Heart left ventricle (tissue), 16 donors: Measurements from ENCODE around the gene FKBP8. TPM values are rescaled to one million over a fixed set of nuclear protein-coding genes. Genes with fewer than 3 reads are reported as not detected.
"Not testable (repeated sequence)": the region's sequence is repeated elsewhere in the genome, so short reads cannot be mapped to it uniquely, and the experiment has no call there.

Experiments used
- ATAC-seq, 4 donors: fragments of 200-7000 bp; cut with Tn5 transposase; one replicate each; pipeline ENCODE4 v1.9.1; 2020 to 2022; ENCODE audit warnings: moderate library complexity in 4 of 4, mild to moderate bottlenecking in 3 of 4, moderate number of reproducible peaks in 1 of 4
- DNase-seq, 5 donors: peaks; one replicate each; pipeline ENCODE4 v3.0.0-alpha.2; 2020
- H3K27ac ChIP-seq, 12 donors: fragments of 200-600 bp; sonication (generic) in 4 of 12; one replicate each; pipeline versions ENCODE4 v1.5.0 to v1.8.0; 2016 to 2022; ENCODE audit warnings: mild to moderate bottlenecking in 2 of 12
- H3K27me3 ChIP-seq, 9 donors: fragments of 200-600 bp; sonication (generic) in 2 of 9; one replicate each; pipeline versions ENCODE4 v1.5.1 to v1.8.0; 2016 to 2022; ENCODE audit warnings: mild to moderate bottlenecking in 3 of 9
- H3K36me3 ChIP-seq, 9 donors: fragments of 200-600 bp; sonication (generic) in 2 of 9; one replicate each; pipeline versions ENCODE4 v1.5.0 to v1.8.0; 2018 to 2022; ENCODE audit warnings: mild to moderate bottlenecking in 2 of 9
- H3K4me1 ChIP-seq, 12 donors: fragments of 200-600 bp; sonication (generic) in 4 of 12; one replicate each; pipeline versions ENCODE4 v1.5.0 to v1.8.0; 2016 to 2022; ENCODE audit warnings: mild to moderate bottlenecking in 3 of 12
- H3K4me3 ChIP-seq, 12 donors: fragments of 200-600 bp; sonication (generic) in 4 of 12; one replicate each; pipeline versions ENCODE4 v1.5.0 to v1.8.0; 2017 to 2022; ENCODE audit warnings: mild to moderate bottlenecking in 9 of 12, moderate library complexity in 4 of 12
- H3K9me3 ChIP-seq, 12 donors: fragments of 200-600 bp; sonication (generic) in 4 of 12; one replicate each; pipeline versions ENCODE4 v1.5.0 to v1.8.0; 2016 to 2022; ENCODE audit warnings: mild to moderate bottlenecking in 1 of 12
- CTCF ChIP-seq, 12 donors: fragments of 200-600 bp; sonication (generic) in 4 of 12; IDR thresholded peaks; one replicate each; pipeline versions ENCODE4 v1.5.0 to v1.8.0; 2018 to 2022; ENCODE audit warnings: antibody characterized with exemption in 12 of 12, mild to moderate bottlenecking in 5 of 12
- POLR2A ChIP-seq, 2 donors: fragments of 450-650 bp; IDR thresholded peaks; one replicate each; pipeline ENCODE4 v1.6.1; 2017; ENCODE audit warnings: antibody characterized with exemption in 2 of 2, mild to moderate bottlenecking in 2 of 2, moderate library complexity in 2 of 2
- WGBS, 4 donors: extraction: QIAGEN DNeasy Blood & Tissue Kit in 2 of 4; methylation state at CpG; one replicate each; pipeline versions ENCODE4 v1.1.5 to v1.1.7; 2013 to 2018; 5-methylcytosine and 5-hydroxymethylcytosine counted together
- intact Hi-C, 10 donors: fragments of 100-400 bp; cut with DNase I; formaldehyde crosslinking; loops; one replicate each; pipeline versions ENCODE4 v1.11.1 to v1.14.2; 2022
- long read RNA-seq, 3 donors: library from polyadenylated mRNA; unstranded; transcript quantifications; one replicate each; pipeline ENCODE4 v2.0.0, GENCODE V29; 2020 to 2021
- polyA plus RNA-seq, 2 donors: library from polyadenylated mRNA; stranded (reverse); fragments of 200-250 nt; gene quantifications; one replicate each; pipeline ENCODE4 v1.2.3, GENCODE V29; 2013
- total RNA-seq, 9 donors: library from RNA; depleted of rRNA in 2 of 9; stranded (reverse); fragments of >200 nt in 2 of 9; fragmentation: NEBNext Ultra II Directional in 3 of 9; extraction: Animal tissue kit (Norgen Biotek cat#: 25700) in 3 of 9; gene quantifications; one replicate each; pipeline versions ENCODE4 v1.1.0 to v1.2.4, GENCODE V29; 2016 to 2023
- donor health status: ischemic (EF 13 %, LVEDD 7.1; RV severe dilation, severe dysfunction).
- donor health status: healthy with polysubstance abuse.
- donor health status: DM: no; HTN: yes; CAD: no.
- donor health status: DM: no; HTN: no; CAD: no.
- donor health status: ischemic (EF 25% LVEDD 6.9; RV normal size, moderate dysfunction).
- donor health status: ischemic (EF 25% LVEDD 5.7; RV mildly dilated, moderate dysfunction).
- donor health status: healthy.
- donor health status: DM: yes; HTN: yes; CAD: no.
- donor health status: ischemic (EF 35%, LVEDD 5.7; RV mildly dilated, moderate dysfunction).
- donor health status: nonischemic (EF 11% LVEDD 7.7; RV severe dilation, severe dysfunction).
- donor health status: DM: yes; HTN: yes; CAD: no.
- donor health status: PGD.
- donor health status: ischemic (EF 29% LVEDD 5.4; RV normal size, mild dysfunction).
- donor health status: nonischemic (EF 23%, LVEDD 6.1; RV moderate dilation, normal function).

FKBP8 gene
- total RNA-seq = 100 to 1,000 TPM; 136 to 353 (median 157) TPM
- 100 to 1,000 TPM; 142 to 270 TPM for polyA plus RNA-seq
- long read RNA-seq, donor 1, transcript FKBP8-201 (9 exons, 1,710 nt) = minor isoform, 134 of 365 reads
- long read RNA-seq, donor 1, transcript FKBP8-213 (9 exons, 1,849 nt) = major isoform, 162 of 365 reads
- long read RNA-seq, donor 1, partial matches to known transcripts = 44 of 365 reads
- long read RNA-seq, donor 1, other reads (novel, unspliced or antisense) = 23 of 365 reads
- long read RNA-seq, donor 2, transcript FKBP8-213 (9 exons, 1,849 nt) = minor isoform, 12 of 65 reads
- long read RNA-seq, donor 2, transcript FKBP8-201 (9 exons, 1,710 nt) = major isoform, 23 of 65 reads
- long read RNA-seq, donor 2, partial matches to known transcripts = 22 of 65 reads
- long read RNA-seq, donor 2, other reads (novel, unspliced or antisense) = 6 of 65 reads
- long read RNA-seq, donor 3, transcript FKBP8-201 (9 exons, 1,710 nt) = minor isoform, 93 of 240 reads
- long read RNA-seq, donor 3, transcript FKBP8-213 (9 exons, 1,849 nt) = major isoform, 105 of 240 reads
- long read RNA-seq, donor 3, partial matches to known transcripts = 21 of 240 reads
- long read RNA-seq, donor 3, other reads (novel, unspliced or antisense) = 18 of 240 reads

DNA sequence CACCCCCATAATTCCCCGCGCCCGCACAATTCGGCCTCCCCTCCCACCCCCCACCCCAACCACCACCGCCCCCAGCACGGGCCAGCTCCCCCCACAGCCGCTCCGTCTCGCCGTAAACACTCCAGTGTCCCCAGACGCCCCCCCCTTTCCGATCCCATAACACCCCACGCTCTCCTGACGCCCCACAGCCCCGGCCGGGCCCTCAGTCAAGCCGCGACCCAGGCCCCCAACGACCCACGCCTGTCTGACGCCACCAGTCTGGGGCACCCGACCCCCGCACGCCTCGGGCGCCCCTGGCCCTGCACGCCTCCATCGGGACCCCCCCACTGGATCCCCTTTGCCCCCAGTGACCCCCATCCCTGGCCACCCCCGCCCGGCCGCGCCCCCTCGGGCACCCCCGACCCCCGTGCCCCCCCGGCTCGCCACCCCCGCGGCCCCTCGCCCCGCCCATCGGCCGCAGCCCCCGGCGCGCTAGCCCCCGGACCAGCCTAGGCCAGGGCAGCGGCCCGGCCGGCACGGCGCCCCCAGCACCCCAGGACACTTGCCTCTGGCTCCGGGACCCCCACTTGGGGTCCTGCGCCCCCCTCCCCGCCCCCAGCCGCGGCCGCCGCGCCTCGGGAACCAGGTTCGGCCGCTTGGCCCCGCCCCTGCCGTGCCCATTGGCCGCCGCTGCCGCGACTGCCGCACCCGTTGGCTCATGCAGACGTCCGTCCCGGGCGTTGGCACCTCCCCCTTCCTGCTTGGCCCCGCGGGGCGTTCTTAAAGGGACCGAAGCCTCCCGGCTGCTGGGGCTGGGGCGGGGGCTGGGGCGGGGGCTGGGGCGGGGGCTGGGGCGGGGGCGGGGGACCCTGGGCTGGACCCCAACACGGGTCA lies at the start of gene FKBP8:
FKBP8 (minus strand) TSS at position 633 of the 873 bp plus-strand sequence. CDS start 1,603 bp downstream, outside the sequence.
- 0 to 1% (median 1%) methylated on average over 10 to 86 of the region's 86 CpGs for WGBS, 4 donors
- DNase-seq = peak; percentile 95 to 98 (median 95)
- TF ChIP-seq CTCF (IDR thresholded peaks at IDR 0.05) (no peak), POLR2A (IDR thresholded peaks at IDR 0.05) (no peak)
- Histone ChIP-seq H3K27me3 (no peaks in the 10 kb centered on the region), H3K4me3 (peak within 1 kb of the TSS; percentile 46 to 95 (median 69)), H3K9me3 (no peaks in the 10 kb centered on the region), H3K27ac (peak within 1 kb of the TSS; percentile 73 to 94 (median 86)), H3K4me1 (peaks cover 0 to 22% (median 15%) of the 10 kb centered on the region in 12 donors), H3K36me3 (peaks cover 0 to 35% (median 29%) of the 10 kb centered on the region in 9 donors)
- intact Hi-C loops = loop anchor here in 1 of 10 donors (1.0 kb wide), 1 partner anchor 14 kb away; the partner anchor contains the start of gene KXD1
- ATAC-seq = peak; percentile 87 to 98 (median 98)

DNA sequence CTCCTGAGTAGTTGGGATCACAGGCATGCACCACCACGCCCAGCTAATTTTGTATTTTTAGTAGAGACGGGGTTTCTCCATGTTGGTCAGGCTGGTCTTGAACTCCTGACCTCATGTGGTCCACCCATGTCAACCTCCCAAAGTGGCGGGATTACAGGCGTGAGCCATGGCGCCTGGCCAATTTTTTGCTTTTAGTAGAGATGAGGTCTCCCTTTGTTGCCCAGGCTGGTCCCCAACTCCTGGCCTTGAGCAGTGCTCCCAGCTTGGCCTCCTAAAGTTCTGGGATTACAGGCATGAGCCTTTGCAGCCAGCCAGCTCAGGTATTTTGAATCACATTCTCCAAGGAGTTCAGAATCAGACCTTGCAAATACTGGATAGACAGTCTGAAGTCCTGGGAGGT lies 49.4 kb upstream of the FKBP8 start:
- not testable (repeated sequence) for ATAC-seq, DNase-seq, H3K27ac ChIP-seq, H3K9me3 ChIP-seq, H3K4me3 ChIP-seq
- peaks cover 0 to 15% (median 11%) of the 10 kb centered on the region in 9 donors for H3K36me3 ChIP-seq
- peaks cover 4 to 49% (median 32%) of the 10 kb centered on the region in 12 donors for H3K4me1 ChIP-seq
- intact Hi-C loops = loop anchor here in 7 of 10 donors (5.0 to 10.0 kb wide), 7 partner anchors 62 to 275 kb away; partner anchors contain the start of gene CRTC1 (in 3 of the 7)
- WGBS, 4 donors = 82 to 93% (median 90%) methylated on average over 5 of the region's 5 CpGs
- peaks cover 0 to 16% (median 1%) of the 10 kb centered on the region in 9 donors for H3K27me3 ChIP-seq

DNA sequence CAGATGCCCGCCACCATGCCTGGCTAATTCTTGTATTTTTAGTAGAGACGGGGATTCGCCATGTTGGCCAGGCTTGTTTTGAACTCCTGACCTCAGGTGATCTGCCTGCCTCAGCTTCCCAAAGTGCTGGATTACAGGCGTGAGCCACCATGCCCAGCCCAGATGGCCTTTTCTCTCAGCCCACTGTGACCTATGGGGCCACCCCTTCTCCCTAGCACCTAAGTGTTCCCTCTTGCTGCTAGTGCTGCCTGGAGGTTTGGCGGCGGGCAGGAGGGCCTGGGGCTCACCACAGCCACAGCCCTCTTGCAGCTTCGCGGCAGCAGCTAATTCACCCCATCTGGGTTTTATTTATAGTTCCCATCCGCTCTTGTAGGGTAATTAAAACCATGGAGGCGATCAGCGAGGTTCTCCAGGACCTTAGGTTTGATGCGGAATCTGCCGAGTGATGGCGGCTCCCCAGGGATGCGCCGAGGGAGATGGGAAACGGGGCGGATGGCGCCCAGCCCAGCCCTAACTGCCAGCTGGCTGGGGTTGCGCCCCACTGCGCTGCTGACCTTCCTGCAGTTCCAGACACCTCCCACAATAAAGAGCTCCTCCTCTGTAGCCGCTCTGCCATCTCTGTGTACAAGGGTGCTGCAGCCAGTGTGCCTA lies 48.5 kb upstream of the FKBP8 start:
- Histone ChIP-seq H3K4me1 (peaks cover 4 to 50% (median 32%) of the 10 kb centered on the region in 12 donors), H3K36me3 (peaks cover 0 to 15% (median 11%) of the 10 kb centered on the region in 9 donors), H3K27me3 (peaks cover 0 to 12% (median 0%) of the 10 kb centered on the region in 9 donors), H3K4me3 (no peak overlapping the region), H3K9me3 (no peaks in the 10 kb centered on the region), H3K27ac (no peak overlapping the region)
- intact Hi-C loops = loop anchor here in 7 of 10 donors (5.0 to 10.0 kb wide), 7 partner anchors 63 to 275 kb away; partner anchors contain the start of gene CRTC1 (in 3 of the 7)
- no peak for ATAC-seq
- TF ChIP-seq CTCF (IDR thresholded peaks at IDR 0.05) = no peak
- no peak for TF ChIP-seq POLR2A (IDR thresholded peaks at IDR 0.05)
- DNase-seq = no peak
- WGBS, 4 donors = 86 to 96% (median 94%) methylated on average over 20 to 22 of the region's 22 CpGs
